Stimulated activated CD8-positive, alpha-beta memory T cell treated with anti-CD3 and anti-CD28 coated beads, Interleukin-7, amount 100 ng/mL, for 4 hours (primary cell): ENCODE measurements around the gene ZNF98.

Experiments
- DNase-seq, 2 donors: peaks; one replicate each; pipeline ENCODE4 v3.0.0-alpha.2; 2020; ENCODE audit warnings: low read depth in 2 of 2

The ZNF98 gene

GRCh38 chr19:22422211-22422610, at the start of gene ZNF98:
TSS of gene ZNF98 (minus strand) at chr19:22422346. CDS start at chr19:22422224, 122 bp downstream.
- no peak for DNase-seq

GRCh38 chr19:22446605-22447004, 24.5 kb upstream of the ZNF98 start:
- no peak for DNase-seq

GRCh38 chr19:22438011-22438410, 15.9 kb upstream of the ZNF98 start:
- DNase-seq: no peak

- no peak for DNase-seq
Observed at GRCh38 chr19:22427960-22428913, 6.1 kb upstream of the ZNF98 start.

DNA sequence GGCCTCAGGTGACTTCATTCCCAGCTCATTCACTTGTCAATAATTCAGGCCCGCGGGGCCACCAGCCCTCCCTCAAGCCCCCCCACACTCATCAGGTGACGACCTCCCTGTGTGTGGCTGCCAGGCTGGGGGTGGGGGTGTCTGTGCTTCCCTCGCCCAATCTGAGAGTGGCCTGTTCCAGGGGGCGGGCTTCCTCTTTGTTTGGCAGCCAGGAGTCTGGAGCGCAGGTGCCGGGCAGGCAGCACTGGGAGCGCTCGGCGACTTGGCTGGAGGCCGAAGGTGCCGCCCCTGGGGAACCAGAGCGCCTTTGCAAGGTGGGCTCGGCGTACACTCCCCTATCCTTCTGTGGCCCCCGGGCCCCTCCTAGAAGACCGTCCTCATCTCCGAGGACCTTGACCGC, 5.4 kb upstream of the ZNF98 start:
- no peak for DNase-seq

GRCh38 chr19:22426901-22427300, 4.8 kb upstream of the ZNF98 start:
- DNase-seq: no peak

- DNase-seq: no peak
Observed at GRCh38 chr19:22421797-22422196, 349 bp downstream of the ZNF98 start.

GRCh38 chr19:22354665-22355064, 67.5 kb downstream of the ZNF98 start:
- no peak for DNase-seq
